RWPE2 (cell line): ENCODE data around the gene FRAS1.
A peak's percentile ranks its signal among the peaks of the same experiment; 100 is the strongest.
"Not testable (repeated sequence)": the region's sequence is repeated elsewhere in the genome, so short reads cannot be mapped to it uniquely, and the experiment has no call there.

Experiments used
- ATAC-seq: fragments of 200-7000 bp; cut with Tn5 transposase; 3 replicates; pipeline ENCODE4 v1.9.1; 2021; ENCODE audit warnings: low read depth
- DNase-seq: peaks from one replicate; pipeline ENCODE4 v3.0.0-alpha.2; 2020; ENCODE audit warnings: low spot score
- H3K27ac ChIP-seq: fragments of 450-650 bp; 2 replicates; pipeline ENCODE4 v1.5.1; 2017; ENCODE audit warnings: mild to moderate bottlenecking; ENCODE audit not compliant: poor library complexity, severe bottlenecking
- H3K27me3 ChIP-seq: fragments of 250-450 bp; sonication (Bioruptor Pico); 2 replicates; pipeline ENCODE4 v1.5.1; 2021; ENCODE audit warnings: mild to moderate bottlenecking, moderate library complexity; ENCODE audit not compliant: insufficient read depth, poor library complexity, severe bottlenecking
- H3K36me3 ChIP-seq: fragments of 250-450 bp; sonication (Bioruptor Pico); 2 replicates; pipeline ENCODE4 v1.5.1; 2020; ENCODE audit warnings: low read depth, mild to moderate bottlenecking, moderate library complexity
- H3K4me1 ChIP-seq: fragments of 250-450 bp; sonication (Bioruptor Pico); 2 replicates; pipeline ENCODE4 v1.5.1; 2021; ENCODE audit warnings: mild to moderate bottlenecking, moderate library complexity; ENCODE audit not compliant: insufficient read depth, poor library complexity, severe bottlenecking
- H3K4me3 ChIP-seq: fragments of 250-450 bp; sonication (Bioruptor Pico); 2 replicates; pipeline ENCODE4 v1.5.1; 2021; ENCODE audit warnings: mild to moderate bottlenecking, moderate library complexity; ENCODE audit not compliant: severe bottlenecking
- H3K9me3 ChIP-seq: fragments of 250-450 bp; sonication (Bioruptor Pico); 2 replicates; pipeline ENCODE4 v1.5.1; 2021; ENCODE audit warnings: mild to moderate bottlenecking, moderate library complexity; ENCODE audit not compliant: severe bottlenecking
- TF ChIP-seq, protein P1 (sequence below): fragments of 450-650 bp; IDR thresholded peaks from one replicate; pipeline ENCODE4 v1.5.1; 2017; ENCODE audit warnings: mild to moderate bottlenecking, moderate library complexity; ENCODE audit not compliant: poor library complexity, severe bottlenecking

FRAS1 gene

DNA sequence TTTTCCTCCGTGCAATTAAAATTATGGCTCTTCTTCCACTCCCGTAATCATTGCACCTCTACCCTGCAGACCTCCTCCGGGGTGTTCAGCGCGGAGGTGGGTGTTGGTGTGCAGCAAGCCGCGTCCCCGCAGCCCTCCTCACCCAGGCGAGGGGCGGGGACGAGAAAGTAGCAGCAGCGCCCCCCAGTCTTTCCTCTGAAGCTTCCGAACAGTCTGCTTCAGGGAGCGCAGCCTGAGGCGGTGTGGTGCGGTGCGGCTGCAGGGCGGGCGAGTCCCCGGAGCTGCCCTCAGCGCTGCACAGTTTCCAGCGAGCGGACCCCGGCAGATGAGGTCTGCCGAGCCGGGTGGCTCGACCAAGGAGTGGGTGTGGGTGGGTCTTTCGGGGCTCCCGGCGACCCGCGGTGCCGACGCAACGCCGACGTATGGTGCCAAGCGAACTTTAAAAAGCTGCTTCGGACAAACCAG, at the start of gene FRAS1:
Gene FRAS1 (plus strand): TSS at position 189 of the 465 bp plus-strand sequence. CDS start 687 bp downstream, outside the sequence.
- Histone ChIP-seq H3K36me3 (no peaks in the 10 kb centered on the region), H3K27me3 (no peaks in the 10 kb centered on the region), H3K9me3 (no peaks in the 10 kb centered on the region), H3K27ac (peak within 1 kb of the TSS; percentile 30), H3K4me3 (peak within 1 kb of the TSS; percentile 43), H3K4me1 (peaks cover 5% of the 10 kb centered on the region)
- ATAC-seq (peak; percentile 43), DNase-seq (no peak)
- TF ChIP-seq, protein P1, sequence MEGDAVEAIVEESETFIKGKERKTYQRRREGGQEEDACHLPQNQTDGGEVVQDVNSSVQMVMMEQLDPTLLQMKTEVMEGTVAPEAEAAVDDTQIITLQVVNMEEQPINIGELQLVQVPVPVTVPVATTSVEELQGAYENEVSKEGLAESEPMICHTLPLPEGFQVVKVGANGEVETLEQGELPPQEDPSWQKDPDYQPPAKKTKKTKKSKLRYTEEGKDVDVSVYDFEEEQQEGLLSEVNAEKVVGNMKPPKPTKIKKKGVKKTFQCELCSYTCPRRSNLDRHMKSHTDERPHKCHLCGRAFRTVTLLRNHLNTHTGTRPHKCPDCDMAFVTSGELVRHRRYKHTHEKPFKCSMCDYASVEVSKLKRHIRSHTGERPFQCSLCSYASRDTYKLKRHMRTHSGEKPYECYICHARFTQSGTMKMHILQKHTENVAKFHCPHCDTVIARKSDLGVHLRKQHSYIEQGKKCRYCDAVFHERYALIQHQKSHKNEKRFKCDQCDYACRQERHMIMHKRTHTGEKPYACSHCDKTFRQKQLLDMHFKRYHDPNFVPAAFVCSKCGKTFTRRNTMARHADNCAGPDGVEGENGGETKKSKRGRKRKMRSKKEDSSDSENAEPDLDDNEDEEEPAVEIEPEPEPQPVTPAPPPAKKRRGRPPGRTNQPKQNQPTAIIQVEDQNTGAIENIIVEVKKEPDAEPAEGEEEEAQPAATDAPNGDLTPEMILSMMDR: peak; percentile 4

DNA sequence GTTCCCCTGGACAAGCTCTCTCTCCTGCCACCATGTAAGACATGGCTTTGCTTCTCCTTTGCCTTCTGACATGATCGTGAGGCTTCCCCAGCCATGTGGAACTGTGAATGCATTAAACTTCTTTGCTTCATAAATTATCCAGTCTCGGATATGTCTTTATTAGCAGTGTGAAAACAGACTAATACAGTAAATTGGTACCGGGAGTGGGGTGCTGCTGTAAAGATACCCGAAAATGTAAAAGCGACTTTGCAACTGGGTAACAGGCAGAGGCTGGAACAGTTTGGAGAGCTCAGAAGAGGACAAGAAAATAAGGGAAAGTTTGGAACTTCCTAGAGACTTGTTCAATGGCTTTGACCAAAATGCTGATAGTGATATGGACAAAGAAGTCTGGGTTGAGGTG, 46.1 kb upstream of the FRAS1 start:
- not testable (repeated sequence) for ATAC-seq, DNase-seq, H3K27me3 ChIP-seq, H3K9me3 ChIP-seq, H3K27ac ChIP-seq, H3K36me3 ChIP-seq, H3K4me1 ChIP-seq, H3K4me3 ChIP-seq

DNA sequence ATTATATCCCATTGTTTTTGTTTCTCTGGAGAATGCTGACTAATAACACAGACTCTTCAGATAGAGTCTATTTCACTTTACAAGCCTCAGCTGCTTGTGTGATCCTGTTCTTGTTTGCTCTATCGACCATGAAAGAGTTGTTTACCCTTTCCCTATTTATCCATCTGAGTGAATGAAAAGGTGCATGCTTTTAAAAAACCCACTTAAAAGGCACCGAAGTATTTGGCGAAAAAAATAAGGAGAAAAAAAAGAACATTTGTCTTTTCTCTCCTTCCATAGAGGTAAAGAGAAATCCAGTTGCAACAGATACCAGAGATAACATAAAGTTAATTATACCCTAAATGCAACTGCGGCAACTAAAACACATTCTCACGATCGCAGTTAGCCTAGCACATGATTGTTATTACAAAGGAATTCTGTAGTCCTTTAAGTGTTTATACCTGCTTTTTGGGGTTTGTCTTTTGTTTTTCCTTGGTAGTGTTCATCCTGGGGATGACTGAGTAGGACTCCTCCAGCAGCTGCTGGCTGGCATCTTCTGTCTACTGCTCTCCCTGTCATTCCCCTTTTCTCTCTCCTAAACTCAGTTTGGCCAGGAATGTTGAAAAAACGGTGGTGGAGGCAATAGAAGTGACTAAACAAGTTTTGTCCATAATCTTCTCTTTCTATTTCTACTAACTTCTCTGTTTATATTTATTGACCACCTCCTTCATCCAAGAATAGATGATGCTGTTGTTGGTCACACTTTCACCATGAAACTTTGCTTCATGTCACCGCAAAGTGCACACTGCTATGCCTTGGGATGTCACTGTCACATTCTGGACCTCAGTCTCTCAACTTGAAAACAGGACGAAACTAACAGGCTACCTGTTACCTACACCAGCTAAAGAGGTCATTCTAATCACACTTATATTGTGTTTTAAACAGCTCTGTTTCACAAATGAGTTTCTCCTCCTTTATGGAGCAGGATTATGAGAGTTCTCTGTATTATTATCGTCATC, 41.9 kb upstream of the FRAS1 start:
- DNase-seq: no peak

GRCh38 chr4:78018271-78019049, 38.7 kb upstream of the FRAS1 start:
- Histone ChIP-seq H3K4me1 (no peaks in the 10 kb centered on the region), H3K9me3 (no peaks in the 10 kb centered on the region), H3K36me3 (no peaks in the 10 kb centered on the region), H3K4me3 (no peak overlapping the region), H3K27ac (no peak overlapping the region), H3K27me3 (no peaks in the 10 kb centered on the region)
- TF ChIP-seq, protein P1: no peak
- DNase-seq: no peak
- ATAC-seq: no peak

More for the DNA sequence above, 41.9 kb upstream of the FRAS1 start:
- Histone ChIP-seq H3K27ac (no peak overlapping the region), H3K4me3 (no peak overlapping the region), H3K9me3 (peaks cover 5% of the 10 kb centered on the region), H3K27me3 (no peaks in the 10 kb centered on the region), H3K4me1 (no peaks in the 10 kb centered on the region), H3K36me3 (no peaks in the 10 kb centered on the region)
- no peak; the same call in 2 of the 3 replicates for ATAC-seq
- TF ChIP-seq, protein P1: no peak

GRCh38 chr4:78019414-78019813, 37.7 kb upstream of the FRAS1 start:
- TF ChIP-seq, protein P1: no peak
- Histone ChIP-seq H3K4me3 (no peak overlapping the region), H3K36me3 (no peaks in the 10 kb centered on the region), H3K27me3 (no peaks in the 10 kb centered on the region), H3K4me1 (no peaks in the 10 kb centered on the region), H3K27ac (no peak overlapping the region), H3K9me3 (no peaks in the 10 kb centered on the region)
- DNase-seq (no peak), ATAC-seq (no peak)
